GM12873 (cell line): ENCODE results near the gene ALK.

Experiments
- TF ChIP-seq, protein P1 (sequence below): IDR thresholded peaks from 2 replicates; pipeline ENCODE4 v1.5.1; 2012; ENCODE audit warnings: low read depth, mild to moderate bottlenecking, moderate library complexity, low read length, control low read depth; ENCODE audit not compliant: insufficient read depth; ENCODE audit errors: missing control alignments

ALK gene

DNA sequence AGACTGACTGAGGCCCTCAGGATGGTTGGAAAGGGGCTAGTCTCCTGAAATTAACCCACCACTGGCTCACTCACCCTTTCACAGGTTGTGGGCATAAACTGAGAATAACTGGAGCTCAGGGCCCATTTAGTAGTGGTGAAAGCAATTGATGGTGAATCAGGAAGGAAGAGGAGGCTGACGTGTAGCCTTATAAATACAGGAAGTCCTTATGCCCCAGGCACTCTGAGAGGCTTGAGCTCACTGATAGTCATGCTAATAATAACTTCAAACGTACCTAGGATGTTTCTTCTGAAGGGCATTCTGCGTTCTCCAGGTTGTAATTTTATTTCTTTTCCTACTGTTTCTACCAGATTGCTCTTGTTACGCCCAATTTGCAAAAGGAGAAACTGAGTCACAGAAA lies 477.8 kb downstream of the ALK start:
- TF ChIP-seq, protein P1, sequence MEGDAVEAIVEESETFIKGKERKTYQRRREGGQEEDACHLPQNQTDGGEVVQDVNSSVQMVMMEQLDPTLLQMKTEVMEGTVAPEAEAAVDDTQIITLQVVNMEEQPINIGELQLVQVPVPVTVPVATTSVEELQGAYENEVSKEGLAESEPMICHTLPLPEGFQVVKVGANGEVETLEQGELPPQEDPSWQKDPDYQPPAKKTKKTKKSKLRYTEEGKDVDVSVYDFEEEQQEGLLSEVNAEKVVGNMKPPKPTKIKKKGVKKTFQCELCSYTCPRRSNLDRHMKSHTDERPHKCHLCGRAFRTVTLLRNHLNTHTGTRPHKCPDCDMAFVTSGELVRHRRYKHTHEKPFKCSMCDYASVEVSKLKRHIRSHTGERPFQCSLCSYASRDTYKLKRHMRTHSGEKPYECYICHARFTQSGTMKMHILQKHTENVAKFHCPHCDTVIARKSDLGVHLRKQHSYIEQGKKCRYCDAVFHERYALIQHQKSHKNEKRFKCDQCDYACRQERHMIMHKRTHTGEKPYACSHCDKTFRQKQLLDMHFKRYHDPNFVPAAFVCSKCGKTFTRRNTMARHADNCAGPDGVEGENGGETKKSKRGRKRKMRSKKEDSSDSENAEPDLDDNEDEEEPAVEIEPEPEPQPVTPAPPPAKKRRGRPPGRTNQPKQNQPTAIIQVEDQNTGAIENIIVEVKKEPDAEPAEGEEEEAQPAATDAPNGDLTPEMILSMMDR, result no peak

DNA sequence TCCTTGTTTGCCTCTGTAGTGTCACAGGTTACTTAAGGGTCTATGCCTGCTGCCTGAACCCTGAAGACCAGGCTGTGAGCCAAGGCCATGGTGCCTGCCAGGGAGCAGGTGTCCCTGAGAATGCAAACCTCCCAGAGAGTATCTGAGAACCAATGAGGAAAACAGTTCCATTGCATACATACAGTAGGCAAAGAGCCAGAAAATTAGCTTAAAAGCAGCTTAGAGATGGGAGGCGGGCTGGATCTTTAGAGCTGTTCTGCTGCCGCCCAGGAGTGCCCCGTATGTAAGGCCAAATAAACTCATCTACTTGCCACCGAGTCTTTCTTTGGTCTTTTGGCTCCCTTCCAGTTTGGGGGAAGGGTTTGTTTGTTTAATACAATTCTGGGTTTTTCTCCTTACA lies 478.2 kb downstream of the ALK start:
- TF ChIP-seq, protein P1, result no peak

DNA sequence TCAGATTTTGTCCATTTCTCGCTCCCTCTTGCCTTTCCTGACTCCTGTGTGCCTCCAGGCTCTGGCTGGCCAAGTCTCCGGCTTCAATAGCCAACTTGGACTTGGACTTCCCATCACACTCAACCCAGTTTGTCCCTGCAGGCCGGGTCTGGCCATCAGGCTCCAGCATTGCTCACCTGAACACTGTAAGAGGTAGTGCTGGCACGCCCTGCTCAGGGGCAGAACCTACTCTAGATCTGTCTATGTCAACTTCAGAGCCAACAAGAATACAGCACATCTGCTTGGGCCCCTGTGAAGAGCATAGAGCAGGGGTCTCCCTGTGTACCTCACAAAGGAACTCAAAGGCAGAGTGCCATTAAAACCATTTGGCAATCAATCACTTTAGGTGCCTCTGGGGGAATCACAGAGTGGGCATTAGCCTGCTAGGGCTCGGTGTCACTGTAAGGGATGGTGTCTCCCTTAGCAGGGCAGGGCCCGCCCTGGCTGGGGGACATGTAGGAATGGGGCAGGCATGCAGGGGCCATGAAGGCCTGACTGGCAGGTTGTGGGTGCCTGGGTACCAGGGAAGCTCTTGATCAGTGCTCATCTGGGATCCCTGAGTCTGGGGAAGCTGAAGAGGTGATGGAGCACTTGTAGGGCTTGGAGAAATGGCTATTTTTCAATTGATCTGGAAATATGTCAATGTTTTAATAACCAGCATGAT lies 480.3 kb downstream of the ALK start:
- TF ChIP-seq, protein P1, result no peak

DNA sequence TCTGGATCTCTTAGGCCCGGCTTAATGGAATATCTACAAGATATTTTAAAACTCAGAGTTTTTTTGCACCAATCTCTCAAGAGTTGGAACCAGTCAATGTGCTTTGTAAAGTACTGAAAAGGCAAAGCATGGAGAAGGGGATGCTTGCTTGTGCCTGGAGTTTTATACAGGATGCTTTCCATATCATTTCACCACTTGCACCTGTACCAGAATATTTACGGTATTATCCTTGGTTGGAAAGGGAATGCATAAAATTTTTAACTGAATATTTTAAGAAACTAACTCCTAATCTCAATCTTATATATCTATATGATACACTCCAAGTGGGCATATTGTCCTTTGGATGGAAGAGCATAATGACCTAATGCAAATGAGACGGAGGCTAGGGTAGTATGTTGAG lies 487.5 kb downstream of the ALK start:
- TF ChIP-seq, protein P1, result no peak

DNA sequence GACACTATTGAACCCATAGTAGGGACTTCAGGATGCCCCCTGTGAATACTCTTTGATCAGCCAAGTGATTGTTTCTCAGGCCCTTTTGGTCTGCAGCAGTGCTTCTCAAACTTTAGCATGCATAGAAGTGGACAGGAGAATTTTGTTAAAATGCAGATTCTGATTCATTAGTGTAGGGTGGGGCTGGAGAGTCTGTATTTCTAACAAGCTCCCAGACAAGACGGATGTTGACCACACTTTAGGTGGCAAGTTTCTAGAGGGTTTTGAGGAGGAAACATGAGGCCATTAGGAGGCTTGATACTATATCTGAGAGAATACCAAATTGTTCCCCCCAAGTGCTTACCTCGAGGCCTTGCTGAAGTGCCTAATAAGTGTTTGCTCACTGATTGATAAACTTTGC lies 488.3 kb downstream of the ALK start:
- TF ChIP-seq, protein P1, result no peak

DNA sequence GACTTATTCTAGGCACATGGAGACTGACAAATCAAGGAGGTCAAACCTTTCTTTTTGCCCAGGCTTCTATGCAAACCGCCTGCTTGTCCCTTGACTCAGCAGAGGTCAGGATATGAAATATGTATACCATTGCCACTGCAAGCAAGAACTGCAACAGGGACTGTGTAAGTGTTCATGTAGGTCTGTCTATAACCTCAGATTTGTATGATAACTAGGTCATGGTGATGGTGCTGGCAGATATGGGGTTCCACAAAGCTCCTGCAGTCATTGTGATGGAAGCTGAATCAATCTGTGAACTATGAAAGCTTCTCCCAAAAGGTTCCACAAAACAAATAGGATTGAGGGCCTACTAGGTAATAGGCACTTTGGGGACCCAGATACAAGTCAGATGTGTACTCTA lies 489.9 kb downstream of the ALK start:
- TF ChIP-seq, protein P1, result no peak

DNA sequence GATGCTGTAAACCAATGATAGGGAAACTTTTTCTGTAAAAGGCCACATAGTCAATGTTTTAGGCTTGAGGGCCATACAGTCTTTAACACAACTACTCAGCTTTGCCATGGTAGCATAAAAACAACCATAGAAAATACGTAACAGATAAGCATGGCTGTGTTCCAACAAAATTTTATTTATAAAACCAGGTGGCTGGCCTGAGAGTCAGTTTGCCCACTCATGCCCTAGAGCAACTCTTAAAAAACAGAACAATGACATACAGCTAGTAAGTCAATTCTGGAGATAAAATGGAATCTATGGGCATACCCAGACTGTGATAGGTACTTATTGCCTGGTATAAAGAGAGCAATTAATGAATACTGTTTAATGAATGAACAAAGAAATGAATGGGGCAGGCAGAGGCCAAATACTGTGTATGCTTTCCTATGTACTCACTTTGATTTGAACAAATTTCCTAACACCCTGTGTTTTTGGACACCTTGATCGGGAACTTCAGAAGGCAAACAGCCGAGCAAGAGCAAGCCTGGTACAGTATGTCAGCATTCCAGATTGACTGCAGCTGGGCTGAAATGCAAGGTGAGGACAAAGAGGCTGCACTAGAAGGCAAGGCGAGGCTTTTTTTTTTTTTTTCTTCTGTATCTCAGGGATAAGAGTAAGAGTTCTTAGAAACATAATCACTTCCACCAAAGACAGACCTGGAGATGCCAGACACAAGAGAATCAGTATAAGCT lies 490.8 kb downstream of the ALK start:
- TF ChIP-seq, protein P1, result no peak
